HepG2 (cell line): ENCODE measurements around the gene SPEM2. TPM values are rescaled to one million over a fixed set of nuclear protein-coding genes. Genes with fewer than 3 reads are reported as not detected.
A peak's percentile ranks its signal among the peaks of the same experiment; 100 is the strongest.

Source experiments
- ATAC-seq: fragments of 200-7000 bp; cut with Tn5 transposase; 3 replicates; pipeline ENCODE4 v1.9.1; 2020; ENCODE audit warnings: mild to moderate bottlenecking, moderate library complexity
- BruUV-seq: library from RNA; stranded (reverse); fragments of 400-500 nt; replicated peaks from 2 replicates; lab custom pipeline; 2021; lab: Mats Ljungman, UMichigan
- CTCF ChIA-PET: fragments of 300-600 bp; formaldehyde crosslinking; extraction: SDS; loops from one replicate; lab custom pipeline; 2021; ENCODE audit warnings: low total read pairs, inconsistent platforms, low intra/inter-chr PET ratio; lab: Yijun Ruan, JAX
- POLR2A ChIA-PET: fragments of 350-600 bp; sonication (Branson Sonifier 250); formaldehyde crosslinking; loops from one replicate; lab custom pipeline; 2020; ENCODE audit warnings: antibody characterized with exemption, inconsistent platforms; lab: Yijun Ruan, JAX
- DNase-seq: peaks from one replicate; pipeline ENCODE4 v3.0.0-alpha.2; 2015; ENCODE audit warnings: low spot score
- FAIRE-seq: peaks from 3 replicates; lab custom pipeline; 2011; peaks lifted over from hg19 to GRCh38; lab: Jason Lieb, UNC
- H2AFZ ChIP-seq: one replicate; pipeline ENCODE4 v1.6.1; 2011; ENCODE audit warnings: low read length, inconsistent platforms
- H3K27ac ChIP-seq: fragments of 300-600 bp; 3 replicates; pipeline ENCODE4 v1.8.0; 2011; ENCODE audit warnings: mixed run types, mild to moderate bottlenecking, mixed read lengths, low read length, inconsistent platforms; ENCODE audit not compliant: insufficient read depth; ENCODE audit errors: extremely low read length
- H3K27me3 ChIP-seq, 2 experiments: fragments of 200-600 bp in 1 of 2; 2 replicates in 1 of 2; 3 replicates in 1 of 2; pipeline versions ENCODE4 v1.6.0 to v1.8.0; 2011; ENCODE audit warnings: low read length in 2 of 2, mild to moderate bottlenecking in 2 of 2, moderate library complexity in 2 of 2, inconsistent platforms in 1 of 2; ENCODE audit not compliant: insufficient read depth in 2 of 2, control insufficient read depth in 1 of 2
- H3K36me3 ChIP-seq, 2 experiments: fragments of 200-600 bp in 1 of 2; replicated peaks in 1 of 2; 2 replicates in 1 of 2; 3 replicates in 1 of 2; pipeline versions ENCODE4 v1.5.1 to v1.8.0; 2011; ENCODE audit warnings: low read length in 2 of 2, inconsistent platforms in 1 of 2; ENCODE audit not compliant: insufficient read depth in 2 of 2, control insufficient read depth in 1 of 2
- H3K4me1 ChIP-seq: 2 replicates; pipeline ENCODE4 v1.5.1; 2012; ENCODE audit warnings: low read length, inconsistent platforms; ENCODE audit not compliant: insufficient read depth
- H3K4me2 ChIP-seq: 2 replicates; pipeline ENCODE4 v1.6.0; 2011; ENCODE audit warnings: low read depth, low read length, inconsistent platforms
- H3K4me3 ChIP-seq, 3 experiments: fragments of 200-600 bp in 1 of 3; sonication (generic), shearing (Covaris generic) in 1 of 3; replicated peaks in 1 of 3; 2 replicates each; pipeline ENCODE4 v1.5.1; 2011 to 2016; ENCODE audit warnings: low read length in 3 of 3, inconsistent platforms in 2 of 3, low read depth in 2 of 3, mild to moderate bottlenecking in 2 of 3, control low read depth in 1 of 3, mixed read lengths in 1 of 3; ENCODE audit not compliant: insufficient read depth in 1 of 3
- H3K79me2 ChIP-seq: one replicate; pipeline ENCODE4 v1.6.1; 2011; ENCODE audit warnings: low read length, inconsistent platforms; ENCODE audit not compliant: insufficient read depth
- H3K9ac ChIP-seq: 2 replicates; pipeline ENCODE4 v1.6.0; 2011; ENCODE audit warnings: mild to moderate bottlenecking, low read depth, low read length, inconsistent platforms; ENCODE audit not compliant: insufficient read depth
- H3K9me3 ChIP-seq: 2 replicates; pipeline ENCODE4 v1.5.1; 2012; ENCODE audit warnings: mild to moderate bottlenecking, low read length
- H4K20me1 ChIP-seq: 2 replicates; pipeline ENCODE4 v1.6.0; 2011; ENCODE audit warnings: inconsistent platforms, mild to moderate bottlenecking, low read length, moderate library complexity; ENCODE audit not compliant: insufficient read depth
- GABPB1 ChIP-seq: IDR thresholded peaks from 2 replicates; pipeline ENCODE4 v1.6.1; 2016; ENCODE audit warnings: mild to moderate bottlenecking, missing genetic modification reagents, moderate library complexity, missing compliant biosample characterization
- IRF9 ChIP-seq: sonication (generic); formaldehyde crosslinking; IDR thresholded peaks from 2 replicates; pipeline ENCODE4 v1.8.0; 2022; ENCODE audit warnings: missing genetic modification reagents, mild to moderate bottlenecking, borderline replicate concordance
- JARID2 ChIP-seq: sonication (generic); formaldehyde crosslinking; IDR thresholded peaks from 2 replicates; pipeline ENCODE4 v1.8.1; 2023; ENCODE audit warnings: missing genetic modification reagents, inconsistent platforms; ENCODE audit not compliant: insufficient replicate concordance
- KDM2A ChIP-seq: sonication (generic); formaldehyde crosslinking; IDR thresholded peaks from 2 replicates; pipeline ENCODE4 v1.4.0; 2020; ENCODE audit warnings: low read depth, missing genetic modification reagents, borderline replicate concordance
- MTERF4 ChIP-seq: sonication (generic); formaldehyde crosslinking; IDR thresholded peaks from 2 replicates; pipeline ENCODE4 v1.8.0; 2023; ENCODE audit warnings: mild to moderate bottlenecking, missing genetic modification reagents
- NFE2L1 ChIP-seq: sonication (generic); formaldehyde crosslinking; IDR thresholded peaks from 2 replicates; pipeline ENCODE4 v1.4.0; 2020; ENCODE audit warnings: missing genetic modification reagents, mild to moderate bottlenecking, borderline replicate concordance
- NR3C1 ChIP-seq: sonication (generic); formaldehyde crosslinking; IDR thresholded peaks from 2 replicates; pipeline ENCODE4 v1.4.0; 2020; ENCODE audit warnings: missing genetic modification reagents
- PAX8 ChIP-seq: sonication (generic); formaldehyde crosslinking; IDR thresholded peaks from 2 replicates; pipeline ENCODE4 v1.8.0; 2022; ENCODE audit warnings: mild to moderate bottlenecking, missing genetic modification reagents, borderline replicate concordance
- REPIN1 ChIP-seq: sonication (generic); formaldehyde crosslinking; IDR thresholded peaks from 2 replicates; pipeline ENCODE4 v1.8.0; 2022; ENCODE audit warnings: missing genetic modification reagents, low read depth, mild to moderate bottlenecking, borderline replicate concordance
- SALL1 ChIP-seq: sonication (generic); formaldehyde crosslinking; IDR thresholded peaks from 2 replicates; pipeline ENCODE4 v1.8.0; 2022; ENCODE audit warnings: mild to moderate bottlenecking, missing genetic modification reagents
- THAP11 ChIP-seq: IDR thresholded peaks from 2 replicates; pipeline ENCODE4 v1.6.1; 2016; ENCODE audit warnings: missing biosample characterization, missing genetic modification reagents
- XRCC5 ChIP-seq: fragments of 200-400 bp; formaldehyde crosslinking; optimal IDR thresholded peaks from 2 replicates; pipeline ENCODE3; 2017; ENCODE audit warnings: mild to moderate bottlenecking, low read length
- ZNF276 ChIP-seq: sonication (generic); formaldehyde crosslinking; IDR thresholded peaks from 2 replicates; pipeline ENCODE4 v1.4.0; 2020; ENCODE audit warnings: mild to moderate bottlenecking, low read depth, missing genetic modification reagents
- ZNF501 ChIP-seq: sonication (generic); formaldehyde crosslinking; IDR thresholded peaks from 2 replicates; pipeline ENCODE4 v1.5.1; 2020; ENCODE audit warnings: mild to moderate bottlenecking, moderate library complexity, missing genetic modification reagents
- ZNF503 ChIP-seq: sonication (generic); formaldehyde crosslinking; IDR thresholded peaks from 2 replicates; pipeline ENCODE4 v1.4.0; 2020; ENCODE audit warnings: missing genetic modification reagents
- WGBS: methylation state at CpG from one replicate; pipeline ENCODE4 v1.1.6; 2017; ENCODE audit warnings: low lambda C conversion rate; 5-methylcytosine and 5-hydroxymethylcytosine counted together
- in situ Hi-C: cut with HindIII; loops from 2 replicates; pipeline ENCODE4 v1.10.0; 2017; ENCODE audit warnings: low pct_unique_long_range_greater_than_20kb; ENCODE audit not compliant: extremely low pct_ligation_motif_present
- intact Hi-C: fragments of 100-400 bp; cut with micrococcal nuclease; formaldehyde crosslinking; loops from one replicate; pipeline ENCODE4 v1.10.0; 2022; ENCODE audit not compliant: unreplicated experiment
- polyA plus RNA-seq, 8 experiments: library from polyadenylated mRNA; depleted of rRNA in 3 of 8; stranded (reverse) in 7 of 8; unstranded in 1 of 8; fragments of >200 nt; fragmentation: Illumina TruSeq in 4 of 8; extraction: Trizol in 4 of 8; gene quantifications; 2 replicates each; pipeline versions ENCODE4 v1.2.1 to v1.2.3, GENCODE V29; 2011 to 2016; ENCODE audit warnings: low read depth in 4 of 8, missing spikeins in 1 of 8, mixed read lengths in 1 of 8; ENCODE audit not compliant: insufficient read depth in 1 of 8
- total RNA-seq, 5 experiments: library from RNA; depleted of rRNA; stranded (reverse); fragments of >200 nt; fragmentation: Illumina TruSeq; extraction: Trizol; gene quantifications; 2 replicates each; pipeline ENCODE4 v1.2.3, GENCODE V29; 2016; ENCODE audit warnings: low read depth in 1 of 5
- TF ChIP-seq, protein P1 (sequence below): sonication (generic); formaldehyde crosslinking; IDR thresholded peaks from 2 replicates; pipeline ENCODE4 v1.8.1; 2023; ENCODE audit warnings: mild to moderate bottlenecking, moderate library complexity, missing genetic modification reagents

SPEM2 gene
- total and polyA plus RNA-seq, 2 of the 13 experiments (the other 11 are each of a cell fraction or from before 2014, with no cell fraction given), result not detected

GRCh38 chr17:7394452-7395191 lies 30.8 kb upstream of the SPEM2 start, which contains the start of gene PLSCR3:
TSS of gene PLSCR3 (minus strand) at chr17:7394525. CDS start at chr17:7394110, 415 bp downstream.
- DNase-seq (peak; percentile 75), ATAC-seq (peak; percentile 91), FAIRE-seq (no peak)
- H3K9ac ChIP-seq, result peak within 1 kb of the TSS; percentile 76
- peak within 1 kb of the TSS; percentile 88 for H3K4me2 ChIP-seq
- no peaks in the 10 kb centered on the region for H3K27me3 ChIP-seq
- POLR2A ChIA-PET, result interaction anchor here (0.7 to 2.4 kb wide), 11 partner anchors 9 to 293 kb away, joined by 3 to 76 read pairs (median 4); partner anchors contain the start of genes CHRNB1, NEURL4, POLR2A and SLC35G6
- CTCF ChIA-PET, result no interaction called here
- WGBS, result 8% methylated on average over 5 of the region's 71 CpGs
- H4K20me1 ChIP-seq, result no peaks in the 10 kb centered on the region
- peak within 1 kb of the TSS; percentile 76 for H3K27ac ChIP-seq
- peaks cover 0 to 2% of the 10 kb centered on the region in 2 experiments; a peak in 2 of 5 replicates for H3K36me3 ChIP-seq
- no peaks in the 10 kb centered on the region for H3K9me3 ChIP-seq
- peak within 1 kb of the TSS; percentile 68 to 90 (median 84) for H3K4me3 ChIP-seq
- TSS peak; percentile 84 for BruUV-seq
- intact Hi-C loops, result no loop called here
- in situ Hi-C loops, result no loop called here
- H3K79me2 ChIP-seq, result no peaks in the 10 kb centered on the region
- H2AFZ ChIP-seq, result no peak within 1 kb of the TSS
- H3K4me1 ChIP-seq, result peaks cover 14% of the 10 kb centered on the region
- no peak for TF ChIP-seq ZNF503 (CRISPR knock-in tag)
- no peak for TF ChIP-seq IRF9 (CRISPR knock-in tag)
- peak; percentile 72 for TF ChIP-seq THAP11 (CRISPR knock-in tag)
- no peak for TF ChIP-seq NR3C1 (CRISPR knock-in tag)
- peak; percentile 42; the same call in 1 of the 2 replicates for TF ChIP-seq NFE2L1 (CRISPR knock-in tag)
- peak; percentile 84 for TF ChIP-seq GABPB1 (CRISPR knock-in tag)
- no peak for TF ChIP-seq ZNF276
- TF ChIP-seq, protein P1, sequence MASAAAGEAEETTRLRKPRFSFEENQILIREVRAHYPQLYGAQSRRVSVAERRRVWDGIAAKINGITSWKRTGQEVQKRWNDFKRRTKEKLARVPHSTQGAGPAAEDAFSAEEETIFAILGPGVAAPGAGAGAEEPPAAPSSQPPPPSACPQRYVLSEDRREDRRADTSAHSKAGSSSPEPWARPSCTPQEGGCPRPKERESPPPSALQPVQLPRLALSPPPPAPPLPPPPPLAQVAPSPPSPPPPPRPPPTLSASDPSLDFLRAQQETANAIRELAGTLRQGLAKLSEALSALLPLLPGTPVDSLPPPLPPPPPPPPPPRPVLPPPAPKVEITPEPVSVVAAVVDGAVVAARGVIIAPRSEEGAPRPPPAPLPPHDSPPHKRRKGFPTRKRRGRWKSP (CRISPR knock-in tag), result peak; percentile 34
- TF ChIP-seq KDM2A (CRISPR knock-in tag), result peak; percentile 58
- TF ChIP-seq REPIN1 (CRISPR knock-in tag), result peak; percentile 78; the same call in 1 of the 2 replicates
- TF ChIP-seq SALL1 (CRISPR knock-in tag), result peak; percentile 53
- TF ChIP-seq MTERF4, result 0 out of 2 replicates have a peak, but pooled peaks have one; percentile 1
- TF ChIP-seq ZNF501, result 0 out of 2 replicates have a peak, but pooled peaks have one; percentile 58
- peak; percentile 21 for TF ChIP-seq XRCC5
- peak; percentile 81 for TF ChIP-seq JARID2
- 0 out of 2 replicates have a peak, but pooled peaks have one; percentile 15 for TF ChIP-seq PAX8 (CRISPR knock-in tag)
